HepG2 (cell line): ENCODE results near the gene GATA1.

Source experiments
- CBX2 ChIP-seq, 2 experiments: fragments of 200-600 bp in 1 of 2; sonication (generic); formaldehyde crosslinking in 1 of 2; IDR thresholded peaks; 2 replicates each; pipeline versions ENCODE4 v1.7.0 to v1.8.1; 2018 to 2022; ENCODE audit warnings: low read depth in 2 of 2, low read length in 1 of 2, mild to moderate bottlenecking in 1 of 2, missing genetic modification reagents in 1 of 2
- ELF4 ChIP-seq: sonication (generic); formaldehyde crosslinking; IDR thresholded peaks from 2 replicates; pipeline ENCODE4 v1.5.0; 2020; ENCODE audit warnings: missing genetic modification reagents, mild to moderate bottlenecking, moderate library complexity, borderline replicate concordance
- HNF4G ChIP-seq, 2 experiments: sonication (generic) in 1 of 2; formaldehyde crosslinking in 1 of 2; IDR thresholded peaks; 2 replicates each; pipeline versions ENCODE4 v1.4.0 to v1.6.1; 2011 to 2020; ENCODE audit warnings: borderline replicate concordance in 2 of 2, low read depth in 2 of 2, mild to moderate bottlenecking in 2 of 2, low read length in 1 of 2, missing genetic modification reagents in 1 of 2, moderate library complexity in 1 of 2
- MAFF ChIP-seq: IDR thresholded peaks from 2 replicates; pipeline ENCODE4 v1.6.1; 2011; ENCODE audit warnings: low read depth, low read length, improper control_type of control experiment
- MLLT10 ChIP-seq: sonication (generic); formaldehyde crosslinking; IDR thresholded peaks from 2 replicates; pipeline ENCODE4 v1.4.0; 2020; ENCODE audit warnings: missing genetic modification reagents
- PAWR ChIP-seq: sonication (generic); formaldehyde crosslinking; IDR thresholded peaks from 2 replicates; pipeline ENCODE4 v1.4.0; 2020; ENCODE audit warnings: missing genetic modification reagents, mild to moderate bottlenecking, borderline replicate concordance
- POLR2G ChIP-seq: fragments of 200-400 bp; formaldehyde crosslinking; IDR thresholded peaks from 2 replicates; pipeline ENCODE4 v1.6.1; 2018; ENCODE audit warnings: mild to moderate bottlenecking, low read depth, low read length, moderate library complexity
- PTBP1 ChIP-seq: fragments of 200-400 bp; formaldehyde crosslinking; IDR thresholded peaks from 2 replicates; pipeline ENCODE4 v1.6.1; 2018; ENCODE audit warnings: low read length, low read depth; ENCODE audit not compliant: poor library complexity, severe bottlenecking
- TBP ChIP-seq: sonication (generic); formaldehyde crosslinking; IDR thresholded peaks from 2 replicates; pipeline ENCODE4 v1.5.0; 2020; ENCODE audit warnings: missing genetic modification reagents
- ZFP90 ChIP-seq: sonication (generic); formaldehyde crosslinking; IDR thresholded peaks from 2 replicates; pipeline ENCODE4 v1.8.0; 2022; ENCODE audit warnings: missing genetic modification reagents, mild to moderate bottlenecking, inconsistent platforms, borderline replicate concordance
- ZNF292 ChIP-seq: sonication (generic); formaldehyde crosslinking; IDR thresholded peaks from 2 replicates; pipeline ENCODE4 v1.8.1; 2022; ENCODE audit warnings: mild to moderate bottlenecking, low read depth, missing genetic modification reagents, borderline replicate concordance
- TF ChIP-seq, protein P1 (sequence below): sonication (generic); formaldehyde crosslinking; IDR thresholded peaks from 2 replicates; pipeline ENCODE4 v1.5.0; 2020; ENCODE audit warnings: mild to moderate bottlenecking, missing genetic modification reagents, borderline replicate concordance
- TF ChIP-seq, protein P2 (sequence below): sonication (generic); formaldehyde crosslinking; IDR thresholded peaks from 2 replicates; pipeline ENCODE4 v1.5.0; 2020; ENCODE audit warnings: mild to moderate bottlenecking, missing genetic modification reagents, moderate library complexity

DNA sequence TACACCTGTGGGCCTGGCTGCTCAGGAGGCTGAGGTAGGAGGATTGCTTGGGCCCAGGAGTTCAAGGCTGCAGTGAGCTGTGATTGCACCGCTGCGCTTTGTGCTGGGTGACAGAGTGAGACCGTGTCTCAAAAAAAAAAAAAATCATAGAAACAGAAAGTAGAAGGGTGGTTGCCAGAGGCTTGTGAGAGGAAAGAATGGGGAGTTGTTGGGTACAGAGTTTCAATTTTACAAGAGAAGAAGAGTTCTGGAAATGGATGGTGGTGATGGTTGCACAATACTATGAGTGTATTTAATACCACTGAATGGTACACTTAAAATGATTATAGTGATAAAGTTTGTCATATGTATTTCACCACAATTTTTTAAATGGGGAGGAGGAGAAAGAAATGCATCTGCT lies 35.0 kb upstream of the GATA1 start:
- TF ChIP-seq, protein P1, sequence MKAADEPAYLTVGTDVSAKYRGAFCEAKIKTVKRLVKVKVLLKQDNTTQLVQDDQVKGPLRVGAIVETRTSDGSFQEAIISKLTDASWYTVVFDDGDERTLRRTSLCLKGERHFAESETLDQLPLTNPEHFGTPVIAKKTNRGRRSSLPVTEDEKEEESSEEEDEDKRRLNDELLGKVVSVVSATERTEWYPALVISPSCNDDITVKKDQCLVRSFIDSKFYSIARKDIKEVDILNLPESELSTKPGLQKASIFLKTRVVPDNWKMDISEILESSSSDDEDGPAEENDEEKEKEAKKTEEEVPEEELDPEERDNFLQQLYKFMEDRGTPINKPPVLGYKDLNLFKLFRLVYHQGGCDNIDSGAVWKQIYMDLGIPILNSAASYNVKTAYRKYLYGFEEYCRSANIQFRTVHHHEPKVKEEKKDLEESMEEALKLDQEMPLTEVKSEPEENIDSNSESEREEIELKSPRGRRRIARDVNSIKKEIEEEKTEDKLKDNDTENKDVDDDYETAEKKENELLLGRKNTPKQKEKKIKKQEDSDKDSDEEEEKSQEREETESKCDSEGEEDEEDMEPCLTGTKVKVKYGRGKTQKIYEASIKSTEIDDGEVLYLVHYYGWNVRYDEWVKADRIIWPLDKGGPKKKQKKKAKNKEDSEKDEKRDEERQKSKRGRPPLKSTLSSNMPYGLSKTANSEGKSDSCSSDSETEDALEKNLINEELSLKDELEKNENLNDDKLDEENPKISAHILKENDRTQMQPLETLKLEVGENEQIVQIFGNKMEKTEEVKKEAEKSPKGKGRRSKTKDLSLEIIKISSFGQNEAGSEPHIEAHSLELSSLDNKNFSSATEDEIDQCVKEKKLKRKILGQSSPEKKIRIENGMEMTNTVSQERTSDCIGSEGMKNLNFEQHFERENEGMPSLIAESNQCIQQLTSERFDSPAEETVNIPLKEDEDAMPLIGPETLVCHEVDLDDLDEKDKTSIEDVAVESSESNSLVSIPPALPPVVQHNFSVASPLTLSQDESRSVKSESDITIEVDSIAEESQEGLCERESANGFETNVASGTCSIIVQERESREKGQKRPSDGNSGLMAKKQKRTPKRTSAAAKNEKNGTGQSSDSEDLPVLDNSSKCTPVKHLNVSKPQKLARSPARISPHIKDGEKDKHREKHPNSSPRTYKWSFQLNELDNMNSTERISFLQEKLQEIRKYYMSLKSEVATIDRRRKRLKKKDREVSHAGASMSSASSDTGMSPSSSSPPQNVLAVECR, result no peak
- TF ChIP-seq, protein P2, sequence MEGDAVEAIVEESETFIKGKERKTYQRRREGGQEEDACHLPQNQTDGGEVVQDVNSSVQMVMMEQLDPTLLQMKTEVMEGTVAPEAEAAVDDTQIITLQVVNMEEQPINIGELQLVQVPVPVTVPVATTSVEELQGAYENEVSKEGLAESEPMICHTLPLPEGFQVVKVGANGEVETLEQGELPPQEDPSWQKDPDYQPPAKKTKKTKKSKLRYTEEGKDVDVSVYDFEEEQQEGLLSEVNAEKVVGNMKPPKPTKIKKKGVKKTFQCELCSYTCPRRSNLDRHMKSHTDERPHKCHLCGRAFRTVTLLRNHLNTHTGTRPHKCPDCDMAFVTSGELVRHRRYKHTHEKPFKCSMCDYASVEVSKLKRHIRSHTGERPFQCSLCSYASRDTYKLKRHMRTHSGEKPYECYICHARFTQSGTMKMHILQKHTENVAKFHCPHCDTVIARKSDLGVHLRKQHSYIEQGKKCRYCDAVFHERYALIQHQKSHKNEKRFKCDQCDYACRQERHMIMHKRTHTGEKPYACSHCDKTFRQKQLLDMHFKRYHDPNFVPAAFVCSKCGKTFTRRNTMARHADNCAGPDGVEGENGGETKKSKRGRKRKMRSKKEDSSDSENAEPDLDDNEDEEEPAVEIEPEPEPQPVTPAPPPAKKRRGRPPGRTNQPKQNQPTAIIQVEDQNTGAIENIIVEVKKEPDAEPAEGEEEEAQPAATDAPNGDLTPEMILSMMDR, result no peak
- TF ChIP-seq PTBP1 (no peak), POLR2G (no peak), HNF4G (IDR thresholded peaks at IDR 0.05; ENCODE audit: borderline replicate concordance, low read depth, low read length) (no peak), HNF4G (CRISPR knock-in tag; IDR thresholded peaks at IDR 0.05; ENCODE audit: borderline replicate concordance, low read depth) (no peak), TBP (CRISPR knock-in tag) (no peak), MLLT10 (no peak), ZFP90 (CRISPR knock-in tag) (no peak), ELF4 (CRISPR knock-in tag) (no peak), ZNF292 (CRISPR knock-in tag) (no peak), PAWR (CRISPR knock-in tag) (no peak), CBX2 (IDR thresholded peaks at IDR 0.05; ENCODE audit: low read depth, low read length) (no peak), CBX2 (CRISPR knock-in tag; IDR thresholded peaks at IDR 0.05; ENCODE audit: low read depth) (no peak), MAFF (no peak)
